Testis (tissue), 5 donors: ENCODE data around the gene RASL11B. TPM values are rescaled to one million over a fixed set of nuclear protein-coding genes. Genes with fewer than 3 reads are reported as not detected.

ENCODE experiments used
- DNase-seq: peaks from one replicate; pipeline ENCODE4 v3.0.0-alpha.2; 2019
- H3K27ac ChIP-seq, 2 donors: fragments of 200-600 bp; sonication (generic); one replicate each; pipeline ENCODE4 v1.5.1; 2019
- H3K27me3 ChIP-seq: fragments of 200-600 bp; sonication (generic); one replicate; pipeline ENCODE4 v1.5.1; 2019
- H3K36me3 ChIP-seq: fragments of 200-600 bp; sonication (generic); one replicate; pipeline ENCODE4 v1.5.1; 2017; ENCODE audit warnings: low read depth; ENCODE audit errors: missing control alignments
- H3K4me1 ChIP-seq: fragments of 200-600 bp; sonication (generic); one replicate; pipeline ENCODE4 v1.5.1; 2019
- H3K4me3 ChIP-seq, 2 donors: fragments of 200-600 bp; sonication (generic); one replicate each; pipeline ENCODE4 v1.5.1; 2017 to 2019
- H3K9me3 ChIP-seq: fragments of 200-600 bp; sonication (generic); one replicate; pipeline ENCODE4 v1.5.1; 2017
- CTCF ChIP-seq, 3 experiments: fragments of 450-650 bp in 2 of 3; fragments of 200-600 bp in 1 of 3; sonication (generic) in 1 of 3; IDR thresholded peaks; one replicate each; pipeline ENCODE4 v1.5.1; 2016 to 2019; ENCODE audit warnings: antibody characterized with exemption in 3 of 3, mild to moderate bottlenecking in 2 of 3, moderate library complexity in 1 of 3
- POLR2A ChIP-seq: fragments of 450-650 bp; IDR thresholded peaks from one replicate; pipeline ENCODE4 v1.6.1; 2017; ENCODE audit warnings: antibody characterized with exemption, mild to moderate bottlenecking, moderate library complexity
- WGBS, 2 donors: methylation state at CpG; one replicate each; pipeline ENCODE4 v1.1.5; 2018; 5-methylcytosine and 5-hydroxymethylcytosine counted together
- intact Hi-C: fragments of 100-400 bp; cut with DNase I; formaldehyde crosslinking; loops from one replicate; pipeline ENCODE4 v1.15.1; 2023; ENCODE audit warnings: low total_unique reads
- long read RNA-seq, 2 donors: transcript quantifications; one replicate each; lab custom pipeline, GENCODE V29; 2026
- polyA plus RNA-seq: library from polyadenylated mRNA; stranded (reverse); fragments of 350-450 nt; fragmentation: Illumina TruSeq; extraction: RNeasy Lipid Tissue Mini Kit (QIAGEN cat#74804); gene quantifications from one replicate; pipeline ENCODE4 v1.2.3, GENCODE V29; 2014; ENCODE audit warnings: low read depth, low replicate concordance; ENCODE audit not compliant: insufficient read depth
- total RNA-seq, 2 donors: library from RNA; depleted of rRNA; stranded (reverse); fragments of >200 nt; gene quantifications; one replicate each; pipeline ENCODE4 v1.2.3, GENCODE V29; 2016

The RASL11B gene
- total RNA-seq, result 10 to 100 TPM; 16.7 to 25.5 TPM
- 15.3 TPM for polyA plus RNA-seq
- long read RNA-seq, donor 1, transcript RASL11B-201 (4 exons, 1,995 nt), result major isoform, 30 of 31 reads
- long read RNA-seq, donor 1, partial matches to known transcripts, result 0 of 31 reads
- long read RNA-seq, donor 1, other reads (novel, unspliced or antisense), result 0 of 31 reads
- long read RNA-seq, donor 2, transcript RASL11B-201 (4 exons, 1,995 nt), result major isoform, 13 of 13 reads
- long read RNA-seq, donor 2, partial matches to known transcripts, result 0 of 13 reads
- long read RNA-seq, donor 2, other reads (novel, unspliced or antisense), result 0 of 13 reads

- WGBS, 2 donors, result 0% methylated on average over 24 to 58 of the region's 94 CpGs
- no peaks in the 10 kb centered on the region for H3K27me3 ChIP-seq
- peak within 1 kb of the TSS; percentile 79 to 90 for H3K4me3 ChIP-seq
- peaks cover 25% of the 10 kb centered on the region for H3K4me1 ChIP-seq
- intact Hi-C loops, result loop anchor here (10.0 kb wide), 1 partner anchor 147 kb away; no protein-coding TSS in a partner anchor
- H3K36me3 ChIP-seq, result no peaks in the 10 kb centered on the region
- H3K27ac ChIP-seq, result peak within 1 kb of the TSS; percentile 81 to 86
- H3K9me3 ChIP-seq, result no peaks in the 10 kb centered on the region
- peak; percentile 26 to 54 (median 30) for TF ChIP-seq CTCF (IDR thresholded peaks at IDR 0.05)
- peak; percentile 75 for TF ChIP-seq POLR2A
- peak; percentile 91 for DNase-seq
These were observed at the start of gene RASL11B for GRCh38 chr4:52861879-52862616. TSS of gene RASL11B (plus strand) at chr4:52862317. CDS start at chr4:52862508, 191 bp downstream.

GRCh38 chr4:52813546-52813945 is 48.6 kb upstream of the RASL11B start:
- WGBS, 2 donors, result 46 to 64% methylated on average over 4 of the region's 4 CpGs
- intact Hi-C loops, result no loop called here
- Histone ChIP-seq H3K4me3 (no peak overlapping the region), H3K9me3 (no peaks in the 10 kb centered on the region), H3K27ac (no peak overlapping the region), H3K36me3 (no peaks in the 10 kb centered on the region), H3K4me1 (no peaks in the 10 kb centered on the region), H3K27me3 (no peaks in the 10 kb centered on the region)
- DNase-seq, result no peak
- no peak for TF ChIP-seq CTCF (IDR thresholded peaks at IDR 0.05)
- no peak for TF ChIP-seq POLR2A

- no peak for DNase-seq
- WGBS, 2 donors, result 49 to 70% methylated on average over 2 of the region's 2 CpGs
These were observed 39.5 kb upstream of the RASL11B start for GRCh38 chr4:52822583-52822971.

GRCh38 chr4:52822972-52823701 is 39.0 kb upstream of the RASL11B start:
- intact Hi-C loops, result no loop called here
- H3K36me3 ChIP-seq, result no peaks in the 10 kb centered on the region
- DNase-seq, result no peak
- H3K4me1 ChIP-seq, result no peaks in the 10 kb centered on the region
- TF ChIP-seq CTCF (IDR thresholded peaks at IDR 0.05) (no peak), POLR2A (no peak)
- H3K27ac ChIP-seq, result peak overlapping the region in 1 of 2 donors; percentile 44
- 57 to 71% methylated on average over 5 of the region's 5 CpGs for WGBS, 2 donors
- no peaks in the 10 kb centered on the region for H3K9me3 ChIP-seq
- no peaks in the 10 kb centered on the region for H3K27me3 ChIP-seq
- no peak overlapping the region for H3K4me3 ChIP-seq

More at GRCh38 chr4:52822583-52822971, 39.5 kb upstream of the RASL11B start:
- Histone ChIP-seq H3K27me3 (no peaks in the 10 kb centered on the region), H3K36me3 (no peaks in the 10 kb centered on the region), H3K4me3 (no peak overlapping the region), H3K9me3 (no peaks in the 10 kb centered on the region), H3K4me1 (no peaks in the 10 kb centered on the region), H3K27ac (peak overlapping the region in 1 of 2 donors; percentile 44)
- intact Hi-C loops, result no loop called here
- TF ChIP-seq CTCF (IDR thresholded peaks at IDR 0.05) (no peak), POLR2A (no peak)
